AG04450 (cell line): ENCODE data around the gene ZSWIM3. TPM values are rescaled to one million over a fixed set of nuclear protein-coding genes. Genes with fewer than 3 reads are reported as not detected.
"Not testable (repeated sequence)": the region's sequence is repeated elsewhere in the genome, so short reads cannot be mapped to it uniquely, and the experiment has no call there.

ENCODE experiments used
- CTCF ChIA-PET: fragments of 300-600, 350-600 bp; formaldehyde crosslinking; extraction: SDS; loops from one replicate; lab custom pipeline; 2022; ENCODE audit warnings: antibody characterized with exemption, inconsistent platforms; lab: Charles Lee
- POLR2A ChIA-PET: fragments of 350-600 bp; formaldehyde crosslinking; extraction: SDS; loops from one replicate; lab custom pipeline; 2021; ENCODE audit warnings: antibody characterized with exemption, inconsistent platforms; lab: Yijun Ruan, JAX
- DNase-seq: peaks from one replicate; pipeline ENCODE4 v3.0.0-alpha.2; 2011; ENCODE audit warnings: low read depth, low spot score
- H3K27ac ChIP-seq: one replicate; pipeline ENCODE4 v1.5.1; 2012; ENCODE audit warnings: low read depth, low read length, control low read depth
- H3K27me3 ChIP-seq: one replicate; pipeline ENCODE4 v1.6.0; 2012; ENCODE audit warnings: low read length; ENCODE audit not compliant: control insufficient read depth, insufficient read depth
- H3K4me3 ChIP-seq: 2 replicates; pipeline ENCODE4 v1.5.1; 2011; ENCODE audit warnings: mild to moderate bottlenecking, low read depth, low read length, control low read depth
- H3K9me3 ChIP-seq: 2 replicates; pipeline ENCODE4 v1.5.1; 2012; ENCODE audit warnings: low read length; ENCODE audit not compliant: control insufficient read depth, insufficient read depth
- polyA plus RNA-seq: library from polyadenylated mRNA; depleted of rRNA; stranded (reverse); fragments of >200 nt; gene quantifications from 2 replicates; pipeline ENCODE4 v1.2.3, GENCODE V29; 2011
- TF ChIP-seq, protein P1 (sequence below): IDR thresholded peaks from 2 replicates; pipeline ENCODE4 v1.5.1; 2011; ENCODE audit warnings: low read depth, low read length, control low read depth, inconsistent platforms

ZSWIM3 gene
- polyA plus RNA-seq, 1 experiment, result 4.6 TPM

DNA sequence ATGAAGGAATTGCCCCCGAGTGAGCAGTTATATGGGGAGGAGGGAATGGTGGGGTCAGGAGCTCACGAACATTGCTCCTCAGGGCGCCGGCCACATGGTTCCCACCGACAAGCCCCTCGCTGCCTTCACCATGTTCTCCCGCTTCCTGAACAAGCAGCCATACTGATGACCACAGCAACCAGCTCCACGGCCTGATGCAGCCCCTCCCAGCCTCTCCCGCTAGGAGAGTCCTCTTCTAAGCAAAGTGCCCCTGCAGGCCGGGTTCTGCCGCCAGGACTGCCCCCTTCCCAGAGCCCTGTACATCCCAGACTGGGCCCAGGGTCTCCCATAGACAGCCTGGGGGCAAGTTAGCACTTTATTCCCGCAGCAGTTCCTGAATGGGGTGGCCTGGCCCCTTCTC is 40.9 kb downstream of the ZSWIM3 start:
- Histone ChIP-seq H3K27me3 (no peaks in the 10 kb centered on the region), H3K4me3 (no peak overlapping the region), H3K27ac (no peak overlapping the region), H3K9me3 (no peaks in the 10 kb centered on the region; the same call in 1 of the 2 replicates)
- no peak for DNase-seq
- POLR2A ChIA-PET, result interaction anchor here (1.4 kb wide), 1 partner anchor 37 kb away, joined by 3 read pairs; no protein-coding TSS in a partner anchor
- TF ChIP-seq, protein P1, sequence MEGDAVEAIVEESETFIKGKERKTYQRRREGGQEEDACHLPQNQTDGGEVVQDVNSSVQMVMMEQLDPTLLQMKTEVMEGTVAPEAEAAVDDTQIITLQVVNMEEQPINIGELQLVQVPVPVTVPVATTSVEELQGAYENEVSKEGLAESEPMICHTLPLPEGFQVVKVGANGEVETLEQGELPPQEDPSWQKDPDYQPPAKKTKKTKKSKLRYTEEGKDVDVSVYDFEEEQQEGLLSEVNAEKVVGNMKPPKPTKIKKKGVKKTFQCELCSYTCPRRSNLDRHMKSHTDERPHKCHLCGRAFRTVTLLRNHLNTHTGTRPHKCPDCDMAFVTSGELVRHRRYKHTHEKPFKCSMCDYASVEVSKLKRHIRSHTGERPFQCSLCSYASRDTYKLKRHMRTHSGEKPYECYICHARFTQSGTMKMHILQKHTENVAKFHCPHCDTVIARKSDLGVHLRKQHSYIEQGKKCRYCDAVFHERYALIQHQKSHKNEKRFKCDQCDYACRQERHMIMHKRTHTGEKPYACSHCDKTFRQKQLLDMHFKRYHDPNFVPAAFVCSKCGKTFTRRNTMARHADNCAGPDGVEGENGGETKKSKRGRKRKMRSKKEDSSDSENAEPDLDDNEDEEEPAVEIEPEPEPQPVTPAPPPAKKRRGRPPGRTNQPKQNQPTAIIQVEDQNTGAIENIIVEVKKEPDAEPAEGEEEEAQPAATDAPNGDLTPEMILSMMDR, result no peak
- CTCF ChIA-PET, result interaction anchor here (1.4 kb wide), 1 partner anchor 8 kb away, joined by 7 read pairs; no protein-coding TSS in a partner anchor

DNA sequence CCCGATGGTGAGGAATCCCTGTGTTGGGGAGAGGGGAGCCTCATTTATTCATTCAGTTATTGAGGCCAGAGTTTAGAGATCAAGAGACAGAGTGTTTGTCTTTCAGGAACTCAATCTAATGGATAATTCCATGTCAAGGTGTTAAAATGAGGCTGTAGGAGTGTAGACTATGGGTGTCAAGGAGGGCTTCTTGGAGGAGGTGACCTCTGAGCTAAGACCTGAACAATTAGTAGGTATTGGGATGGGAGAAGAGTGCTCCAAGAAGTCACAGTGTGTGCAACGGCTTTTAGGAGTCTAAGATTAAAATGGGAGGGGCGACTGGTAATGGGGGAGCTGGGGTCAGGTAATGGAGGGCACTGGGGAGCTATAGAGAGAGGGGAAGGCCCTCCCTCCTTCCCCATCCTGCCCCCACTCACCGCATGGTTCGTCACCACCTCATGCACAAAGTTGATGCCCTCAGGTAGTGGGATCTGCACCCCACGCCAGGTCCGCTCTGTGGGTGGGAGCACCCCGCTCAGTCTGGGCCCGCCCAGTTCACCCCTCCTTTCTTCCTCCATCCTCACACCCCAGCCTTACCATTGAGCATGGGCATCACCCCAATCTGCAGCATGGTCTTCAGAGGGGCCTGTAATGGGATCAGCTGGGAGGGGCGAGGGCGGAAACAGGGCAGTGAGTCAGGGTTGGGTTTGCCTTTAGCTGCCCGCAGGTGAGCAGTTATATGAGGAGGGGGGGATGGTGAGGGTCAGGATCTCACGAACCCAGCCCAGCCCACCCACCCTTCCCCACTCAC is 41.8 kb downstream of the ZSWIM3 start:
- POLR2A ChIA-PET, result interaction anchor here (0.7 to 1.4 kb wide), 3 partner anchors 36 to 1586 kb away, joined by 3 to 7 read pairs (median 6); no protein-coding TSS in a partner anchor
- TF ChIP-seq, protein P1, result no peak
- DNase-seq, result no peak

DNA sequence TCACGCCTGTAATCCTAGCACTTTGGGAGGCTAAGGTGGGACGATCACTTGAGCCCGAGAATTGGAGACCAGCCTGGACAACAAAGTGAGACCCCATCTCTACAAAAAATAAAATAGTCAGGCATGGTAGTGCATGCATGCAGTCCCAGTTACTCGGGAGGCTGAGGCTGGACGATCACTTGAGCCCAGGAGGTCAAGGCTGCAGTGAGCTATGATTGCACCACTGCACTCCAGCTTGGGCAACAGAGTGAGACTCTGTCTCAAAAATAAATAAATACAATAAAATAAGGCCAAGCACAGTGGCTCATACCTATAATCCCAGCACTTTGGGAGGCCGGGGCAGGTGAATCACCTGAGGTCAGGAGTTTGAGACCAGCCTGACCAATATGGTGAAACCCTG is 43.9 kb downstream of the ZSWIM3 start:
- CTCF ChIA-PET, result interaction anchor here (0.8 to 1.3 kb wide), 2 partner anchors 9 to 68 kb away, joined by 3 read pairs; no protein-coding TSS in a partner anchor
- DNase-seq, H3K27ac ChIP-seq, POLR2A ChIA-PET, H3K4me3 ChIP-seq, H3K27me3 ChIP-seq, H3K9me3 ChIP-seq: not testable (repeated sequence)

More for the DNA sequence above, 41.8 kb downstream of the ZSWIM3 start:
- CTCF ChIA-PET, result interaction anchor here (1.4 kb wide), 1 partner anchor 9 kb away, joined by 7 read pairs; no protein-coding TSS in a partner anchor
- Histone ChIP-seq H3K9me3 (no peaks in the 10 kb centered on the region; the same call in 1 of the 2 replicates), H3K4me3 (no peak overlapping the region), H3K27ac (no peak overlapping the region), H3K27me3 (no peaks in the 10 kb centered on the region)

DNA sequence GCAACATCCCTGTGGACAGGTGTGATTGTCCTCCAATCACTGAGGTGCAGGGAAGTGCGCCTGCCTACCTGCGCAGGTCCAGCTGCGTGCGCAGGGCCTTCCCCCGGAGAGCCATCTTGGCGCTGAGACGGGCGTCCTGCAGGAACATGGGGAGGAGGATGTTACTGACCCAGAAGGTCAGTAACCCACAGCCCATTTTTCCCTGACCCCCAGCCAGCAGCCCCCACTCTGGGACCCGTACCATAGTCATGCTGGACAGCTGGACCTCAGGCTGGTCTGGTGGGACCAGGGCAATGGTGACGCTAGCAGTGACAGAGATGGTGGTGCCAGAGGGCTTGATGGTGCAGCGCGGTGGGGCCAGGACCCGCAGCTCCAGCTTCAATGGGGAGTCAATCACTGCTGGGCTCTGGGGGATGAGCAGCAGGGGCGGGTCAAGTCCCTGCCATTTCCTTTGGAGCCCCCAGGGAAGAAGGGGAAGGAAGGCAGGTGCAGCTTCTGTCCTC is 44.8 kb downstream of the ZSWIM3 start:
- no peaks in the 10 kb centered on the region for H3K27me3 ChIP-seq
- H3K9me3 ChIP-seq, result no peaks in the 10 kb centered on the region; the same call in 1 of the 2 replicates
- TF ChIP-seq, protein P1, result no peak
- no peak overlapping the region for H3K27ac ChIP-seq
- H3K4me3 ChIP-seq, result no peak overlapping the region
- no peak for DNase-seq
- POLR2A ChIA-PET, result interaction anchor here (0.6 kb wide), 1 partner anchor 8 kb away, joined by 3 read pairs; no protein-coding TSS in a partner anchor
- CTCF ChIA-PET, result interaction anchor here (0.8 to 1.3 kb wide), 2 partner anchors 10 to 67 kb away, joined by 3 read pairs; no protein-coding TSS in a partner anchor

DNA sequence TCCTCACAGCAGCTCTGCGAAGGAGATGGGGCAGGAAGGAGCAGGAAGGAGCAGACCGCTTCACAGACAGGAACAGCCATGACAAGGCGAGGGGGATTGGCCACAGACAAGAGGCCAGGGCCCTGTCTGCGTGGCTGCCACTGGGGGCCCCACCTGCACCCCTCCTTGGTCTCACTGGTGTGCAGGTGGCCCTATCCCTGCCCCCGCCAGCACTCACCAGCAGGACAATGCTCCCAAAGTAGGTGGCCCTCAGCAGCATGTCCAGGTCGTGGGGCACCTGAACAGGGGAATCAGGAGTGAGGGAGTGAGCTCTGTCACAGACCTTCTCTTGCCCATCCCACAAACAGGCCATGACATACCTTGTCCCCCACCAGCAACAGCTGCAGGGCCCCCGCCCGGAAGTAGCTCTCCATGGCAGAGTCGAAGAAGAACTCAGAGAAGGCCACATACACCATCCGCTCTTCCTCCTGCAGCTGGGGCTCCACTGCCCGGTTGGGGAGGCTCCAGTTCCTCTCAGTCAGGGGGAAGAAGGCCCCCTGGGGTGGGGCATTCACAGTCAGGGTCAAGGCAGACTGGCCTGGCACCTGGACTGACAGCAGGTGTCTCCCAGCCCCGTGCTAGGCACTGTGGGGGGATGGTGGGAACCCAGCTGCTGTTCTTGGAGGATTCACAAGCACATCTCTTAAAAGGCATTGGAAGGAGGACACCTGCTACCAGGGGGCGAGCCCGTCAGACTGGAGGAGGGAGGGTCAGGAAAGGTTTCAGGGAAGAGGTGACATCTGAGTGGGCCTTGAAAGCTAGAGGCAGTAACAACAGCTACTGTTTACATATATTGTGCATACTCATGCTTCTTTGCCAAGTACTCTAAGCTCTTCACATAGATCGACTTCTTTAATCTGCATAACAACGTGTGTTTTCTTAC is 47.4 kb downstream of the ZSWIM3 start:
- no peaks in the 10 kb centered on the region for H3K27me3 ChIP-seq
- CTCF ChIA-PET, result interaction anchor here (1.2 to 1.5 kb wide), 2 partner anchors 15 to 81 kb away, joined by 3 to 6 read pairs; no protein-coding TSS in a partner anchor
- H3K4me3 ChIP-seq, result no peak overlapping the region
- no peak for DNase-seq
- peak overlapping the region; percentile 65 for H3K27ac ChIP-seq
- no peaks in the 10 kb centered on the region; the same call in 1 of the 2 replicates for H3K9me3 ChIP-seq
- TF ChIP-seq, protein P1, result no peak
- POLR2A ChIA-PET, result interaction anchor here (1.2 to 2.9 kb wide), 4 partner anchors 14 to 30 kb away, joined by 3 to 20 read pairs (median 8); partner anchors contain the start of genes CTSA, NEURL2 and PCIF1
